Epithelial cell of proximal tubule (primary cell): Measurements from ENCODE around the gene CCR5. TPM values are rescaled to one million over a fixed set of nuclear protein-coding genes. Genes with fewer than 3 reads are reported as not detected.

Experiments
- DNase-seq: peaks from one replicate; pipeline ENCODE4 v3.0.0-alpha.2; 2011; ENCODE audit warnings: low read depth
- H3K4me3 ChIP-seq: 2 replicates; pipeline ENCODE4 v1.5.1; 2011; ENCODE audit warnings: low read depth, mild to moderate bottlenecking, low read length
- total RNA-seq: library from RNA; depleted of rRNA; stranded (reverse); fragments of >200 nt; gene quantifications from 2 replicates; pipeline ENCODE4 v1.2.3, GENCODE V29; 2015
- TF ChIP-seq, protein P1 (sequence below): conservative IDR thresholded peaks from 2 replicates; pipeline ENCODE4 v1.5.1; 2012; ENCODE audit warnings: low read depth, mild to moderate bottlenecking, low read length

The CCR5 gene
- total RNA-seq, 1 donor from 2014 or later, result not detected

DNA sequence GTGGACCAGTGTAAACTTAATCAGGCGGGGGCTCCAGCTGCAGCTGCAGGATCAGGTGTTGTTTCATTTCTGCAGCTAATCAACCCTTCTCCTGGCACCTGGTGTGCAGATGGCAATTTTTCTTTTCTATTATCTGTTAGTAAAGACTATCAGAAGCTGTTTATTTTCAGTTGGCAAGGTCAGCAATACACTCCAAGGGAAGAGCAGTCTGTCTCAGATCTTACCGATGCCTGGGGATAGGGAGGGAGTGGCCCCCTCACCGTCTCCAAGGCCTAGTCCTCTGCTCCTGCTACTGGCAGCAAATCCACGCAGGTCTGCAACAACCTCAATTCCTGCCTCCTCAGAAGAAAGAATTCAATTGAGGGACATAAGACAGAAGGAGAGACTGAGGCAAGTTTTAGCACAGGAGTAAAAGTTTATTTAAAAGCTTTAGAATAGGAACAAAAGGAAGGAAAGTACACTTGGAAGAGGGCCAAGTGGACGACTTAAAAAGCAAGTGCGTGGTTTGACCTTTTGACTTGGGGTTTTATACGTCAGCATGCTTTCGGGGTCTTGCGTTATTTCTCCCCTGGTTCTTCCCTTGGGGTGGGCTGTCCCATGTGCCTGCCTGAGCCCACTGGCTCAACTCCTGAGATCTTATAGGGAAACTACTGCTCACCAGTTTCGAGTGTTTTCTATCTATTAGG is 45.5 kb downstream of the CCR5 start:
- no peak for DNase-seq
- TF ChIP-seq, protein P1, sequence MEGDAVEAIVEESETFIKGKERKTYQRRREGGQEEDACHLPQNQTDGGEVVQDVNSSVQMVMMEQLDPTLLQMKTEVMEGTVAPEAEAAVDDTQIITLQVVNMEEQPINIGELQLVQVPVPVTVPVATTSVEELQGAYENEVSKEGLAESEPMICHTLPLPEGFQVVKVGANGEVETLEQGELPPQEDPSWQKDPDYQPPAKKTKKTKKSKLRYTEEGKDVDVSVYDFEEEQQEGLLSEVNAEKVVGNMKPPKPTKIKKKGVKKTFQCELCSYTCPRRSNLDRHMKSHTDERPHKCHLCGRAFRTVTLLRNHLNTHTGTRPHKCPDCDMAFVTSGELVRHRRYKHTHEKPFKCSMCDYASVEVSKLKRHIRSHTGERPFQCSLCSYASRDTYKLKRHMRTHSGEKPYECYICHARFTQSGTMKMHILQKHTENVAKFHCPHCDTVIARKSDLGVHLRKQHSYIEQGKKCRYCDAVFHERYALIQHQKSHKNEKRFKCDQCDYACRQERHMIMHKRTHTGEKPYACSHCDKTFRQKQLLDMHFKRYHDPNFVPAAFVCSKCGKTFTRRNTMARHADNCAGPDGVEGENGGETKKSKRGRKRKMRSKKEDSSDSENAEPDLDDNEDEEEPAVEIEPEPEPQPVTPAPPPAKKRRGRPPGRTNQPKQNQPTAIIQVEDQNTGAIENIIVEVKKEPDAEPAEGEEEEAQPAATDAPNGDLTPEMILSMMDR, result no peak
- no peak overlapping the region for H3K4me3 ChIP-seq

DNA sequence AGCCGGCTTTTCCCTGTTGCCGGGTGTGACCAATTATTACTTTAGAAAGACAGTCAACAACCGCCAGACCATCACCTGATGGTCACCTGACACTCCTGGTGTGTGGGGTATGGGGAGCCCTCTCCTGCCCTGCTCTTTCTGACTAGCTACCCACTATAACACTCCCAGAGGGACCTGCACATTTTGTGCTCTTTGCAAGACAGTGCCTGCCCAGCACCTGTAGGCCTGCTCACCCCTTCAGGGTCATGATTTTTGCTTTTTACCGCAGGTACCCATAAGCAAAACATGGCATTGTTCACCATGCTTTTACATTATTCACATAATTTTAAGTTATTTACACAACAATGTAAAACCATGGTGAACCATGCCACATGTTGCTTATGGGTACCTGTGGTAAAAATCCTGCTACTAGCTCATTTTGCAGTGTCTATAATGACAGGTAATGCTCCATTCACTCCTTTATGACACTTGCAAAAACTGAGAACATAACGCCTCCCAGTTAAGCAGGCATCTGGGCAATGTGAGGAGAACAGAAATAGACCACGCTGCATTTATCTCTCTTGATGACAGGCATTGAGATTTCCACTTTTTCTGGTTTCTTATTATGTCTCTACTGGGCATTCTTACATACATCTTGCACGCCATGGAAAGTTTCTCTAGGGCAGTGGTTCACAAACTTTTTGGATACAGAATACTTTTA is 46.2 kb downstream of the CCR5 start:
- DNase-seq, result no peak
- TF ChIP-seq, protein P1, result no peak
- H3K4me3 ChIP-seq, result no peak overlapping the region

DNA sequence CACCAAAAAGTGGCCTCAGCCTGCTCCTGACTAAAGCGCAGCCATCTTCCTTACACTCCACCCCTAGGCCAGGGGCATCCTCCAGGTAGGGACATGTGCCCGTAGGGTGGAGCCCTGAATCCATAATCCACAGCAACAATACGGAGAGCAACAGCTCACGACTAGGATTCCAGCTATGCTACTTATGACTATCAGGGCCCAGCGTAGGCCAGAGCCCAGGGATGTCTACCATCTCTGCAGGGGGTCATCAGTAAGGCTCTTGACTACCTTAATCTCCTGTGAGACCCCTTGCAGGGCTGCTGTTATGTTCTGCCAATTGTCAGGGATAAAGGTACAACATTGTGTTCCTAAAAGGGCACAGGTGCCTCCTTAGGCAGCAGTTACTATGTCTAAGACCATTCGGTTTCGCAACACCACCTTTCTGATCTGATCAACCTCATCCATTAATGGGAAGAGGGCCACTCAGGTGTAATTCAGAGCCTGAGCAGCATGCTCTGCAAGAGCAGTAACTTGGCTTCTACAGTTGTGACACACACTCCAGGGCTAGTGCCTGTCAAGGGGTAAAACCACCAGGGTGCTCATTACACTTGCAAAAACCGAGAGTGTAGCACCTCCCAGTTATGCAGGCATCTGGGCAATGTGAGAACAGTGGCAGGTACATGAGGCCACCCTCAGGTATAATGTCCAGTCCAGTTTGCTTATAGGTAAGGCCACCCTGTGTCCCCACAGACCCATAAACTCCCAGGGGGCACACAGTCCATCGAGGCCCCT is 47.3 kb downstream of the CCR5 start:
- TF ChIP-seq, protein P1, result no peak
- H3K4me3 ChIP-seq, result no peak overlapping the region
- no peak for DNase-seq

DNA sequence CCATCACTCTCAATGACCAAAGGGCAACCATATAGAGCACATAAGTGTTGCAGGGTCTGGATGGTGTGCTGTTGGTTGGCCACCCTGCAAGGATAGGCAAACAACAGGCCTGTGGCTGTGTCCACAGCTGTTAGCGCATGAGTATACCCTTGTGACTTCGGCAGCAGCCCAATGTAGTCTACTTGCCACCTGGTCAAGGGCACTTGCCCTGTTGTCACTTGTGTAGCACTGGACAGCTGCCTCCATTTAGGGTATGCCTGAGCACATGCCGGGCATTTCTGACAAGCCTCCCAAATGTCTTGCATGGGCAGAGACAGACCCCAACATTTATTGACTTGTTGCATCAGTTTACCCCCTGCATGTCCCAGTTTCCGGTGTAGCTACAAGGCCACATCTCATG is 49.1 kb downstream of the CCR5 start:
- TF ChIP-seq, protein P1, result no peak
- no peak overlapping the region for H3K4me3 ChIP-seq
- no peak for DNase-seq

GRCh38 chr3:46420931-46421330 is 50.2 kb downstream of the CCR5 start:
- TF ChIP-seq, protein P1, result no peak
- DNase-seq, result no peak
- no peak overlapping the region for H3K4me3 ChIP-seq

- TF ChIP-seq, protein P1, result no peak
- no peak for DNase-seq
- H3K4me3 ChIP-seq, result no peak overlapping the region
Observed at GRCh38 chr3:46422617-46423016, 51.9 kb downstream of the CCR5 start.
